ENCODE results near the gene TEAD1. TPM values are rescaled to one million over a fixed set of nuclear protein-coding genes. Genes with fewer than 3 reads are reported as not detected.

TEAD1 gene
- total and polyA plus RNA-seq, 9 of the 15 experiments (the other 6 are each of a cell fraction or from before 2014, with no cell fraction given), result 1.7 to 17.7 (median 10.8) TPM

GRCh38 chr11:12930850-12931249, 256.6 kb downstream of the TEAD1 start:
- ChIA-PET CTCF (ENCODE audit: low intra/inter-chr PET ratio) (no interaction called here), POLR2A (interaction anchor here (0.8 kb wide), 1 partner anchor 44 kb away, joined by 3 read pairs; no protein-coding TSS in a partner anchor)
- no peaks in the 10 kb centered on the region for H3K4me1 ChIP-seq (replicated peaks in 1 of 2; ENCODE audit: control insufficient read depth in 2 of 2, insufficient read depth in 2 of 2, low read length in 2 of 2)
- DNase-seq (ENCODE audit: extremely low read depth in 1 of 4, low spot score in 3 of 4) (no peak), FAIRE-seq (no peak), ATAC-seq (no peak)
- H4K20me1 ChIP-seq (replicated peaks; ENCODE audit: control insufficient read depth, insufficient read depth, low read length), result no peaks in the 10 kb centered on the region
- no peak overlapping the region for H2AFZ ChIP-seq (ENCODE audit: low read depth, low read length)
- peaks cover 18% of the 10 kb centered on the region; the same call in 2 of the 3 replicates for H3K36me3 ChIP-seq (ENCODE audit: control insufficient read depth, insufficient read depth, low read length)
- H3K4me2 ChIP-seq (ENCODE audit: insufficient read depth, low read length), result no peak overlapping the region
- no peaks in the 10 kb centered on the region for H3K9me1 ChIP-seq (ENCODE audit: control insufficient read depth, insufficient read depth, low read length)
- H3K9me3 ChIP-seq (replicated peaks; ENCODE audit: control insufficient read depth, insufficient read depth, low read depth, low read length), result no peaks in the 10 kb centered on the region
- no TSS peak for BruUV-seq (replicated peaks)
- H3K4me3 ChIP-seq, result no peak overlapping the region
- no peaks in the 10 kb centered on the region for H3K27me3 ChIP-seq (ENCODE audit: control insufficient read depth in 2 of 2, insufficient read depth in 2 of 2, low read length in 2 of 2)
- intact Hi-C loops (cut with micrococcal nuclease) (no loop called here), in situ Hi-C loops (cut with MboI) (no loop called here)
- no peak overlapping the region for H3K9ac ChIP-seq (ENCODE audit: insufficient read depth in 1 of 2, low read depth in 2 of 2, low read length in 2 of 2)
- no peak overlapping the region for H3K27ac ChIP-seq (ENCODE audit: extremely low read depth, low read depth, low read length)
- no peak for TF ChIP-seq ETS2 (tag; IDR thresholded peaks at IDR 0.05; ENCODE audit: borderline replicate concordance, poor library complexity, severe bottlenecking)
- TF ChIP-seq KLF10 (CRISPR knock-in tag; IDR thresholded peaks at IDR 0.05), result no peak
- TF ChIP-seq CBFA2T3 (IDR thresholded peaks at IDR 0.05), result no peak
- TF ChIP-seq ARID4B (CRISPR knock-in tag; IDR thresholded peaks at IDR 0.05), result no peak
- TF ChIP-seq ZNF766 (CRISPR knock-in tag; conservative IDR thresholded peaks at IDR 0.05), result no peak
- no peak for TF ChIP-seq SMARCC2 (IDR thresholded peaks at IDR 0.05; ENCODE audit: low read depth)
- no peaks in the 10 kb centered on the region for H3K79me2 ChIP-seq (ENCODE audit: control insufficient read depth, insufficient read depth, low read length)
